ENCODE data around the gene TRAPPC6A.

- TF ChIP-seq GATA2 (IDR thresholded peaks at IDR 0.05; ENCODE audit: low read depth, low read length) = no peak
- TF ChIP-seq GATA3 (IDR thresholded peaks at IDR 0.05; ENCODE audit: low read depth, low read length) = no peak
Measured at GRCh38 chr19:45179072-45179891, 1.2 kb upstream of the TRAPPC6A start.
